ENCODE results near the gene NF2.
A peak's percentile ranks its signal among the peaks of the same experiment; 100 is the strongest.

NF2 gene

DNA sequence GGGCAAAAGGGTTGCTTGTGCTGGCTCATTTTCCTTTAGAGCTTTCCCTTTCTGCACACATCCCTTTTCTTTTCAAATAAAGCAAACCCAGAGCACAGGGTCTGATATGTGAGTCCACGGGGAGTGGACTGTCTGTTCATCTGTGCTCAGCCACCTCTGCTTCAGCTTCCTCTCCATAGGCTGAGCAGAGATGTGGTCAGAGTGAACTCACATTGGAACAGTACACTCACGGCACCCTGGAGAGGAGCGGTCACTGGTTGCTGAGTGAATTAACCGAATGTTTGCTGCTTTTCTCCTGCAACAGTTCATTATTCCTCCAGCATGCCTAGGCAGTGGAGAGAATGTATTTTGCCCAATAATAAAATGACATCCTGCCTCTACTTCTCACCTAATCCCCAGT is 80.1 kb downstream of the NF2 start:
- Histone ChIP-seq H3K4me3 (ENCODE audit: low read depth, low read length) (no peak overlapping the region), H3K27ac (no peak overlapping the region), H3K36me3 (peaks cover 50% of the 10 kb centered on the region), H3K9me3 (ENCODE audit: severe bottlenecking) (no peaks in the 10 kb centered on the region), H3K27me3 (ENCODE audit: insufficient read depth, low read depth, severe bottlenecking) (no peaks in the 10 kb centered on the region)
- TF ChIP-seq, protein P1, sequence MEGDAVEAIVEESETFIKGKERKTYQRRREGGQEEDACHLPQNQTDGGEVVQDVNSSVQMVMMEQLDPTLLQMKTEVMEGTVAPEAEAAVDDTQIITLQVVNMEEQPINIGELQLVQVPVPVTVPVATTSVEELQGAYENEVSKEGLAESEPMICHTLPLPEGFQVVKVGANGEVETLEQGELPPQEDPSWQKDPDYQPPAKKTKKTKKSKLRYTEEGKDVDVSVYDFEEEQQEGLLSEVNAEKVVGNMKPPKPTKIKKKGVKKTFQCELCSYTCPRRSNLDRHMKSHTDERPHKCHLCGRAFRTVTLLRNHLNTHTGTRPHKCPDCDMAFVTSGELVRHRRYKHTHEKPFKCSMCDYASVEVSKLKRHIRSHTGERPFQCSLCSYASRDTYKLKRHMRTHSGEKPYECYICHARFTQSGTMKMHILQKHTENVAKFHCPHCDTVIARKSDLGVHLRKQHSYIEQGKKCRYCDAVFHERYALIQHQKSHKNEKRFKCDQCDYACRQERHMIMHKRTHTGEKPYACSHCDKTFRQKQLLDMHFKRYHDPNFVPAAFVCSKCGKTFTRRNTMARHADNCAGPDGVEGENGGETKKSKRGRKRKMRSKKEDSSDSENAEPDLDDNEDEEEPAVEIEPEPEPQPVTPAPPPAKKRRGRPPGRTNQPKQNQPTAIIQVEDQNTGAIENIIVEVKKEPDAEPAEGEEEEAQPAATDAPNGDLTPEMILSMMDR (IDR thresholded peaks at IDR 0.05; ENCODE audit: low read depth, low read length), result no peak
- no peak for DNase-seq

DNA sequence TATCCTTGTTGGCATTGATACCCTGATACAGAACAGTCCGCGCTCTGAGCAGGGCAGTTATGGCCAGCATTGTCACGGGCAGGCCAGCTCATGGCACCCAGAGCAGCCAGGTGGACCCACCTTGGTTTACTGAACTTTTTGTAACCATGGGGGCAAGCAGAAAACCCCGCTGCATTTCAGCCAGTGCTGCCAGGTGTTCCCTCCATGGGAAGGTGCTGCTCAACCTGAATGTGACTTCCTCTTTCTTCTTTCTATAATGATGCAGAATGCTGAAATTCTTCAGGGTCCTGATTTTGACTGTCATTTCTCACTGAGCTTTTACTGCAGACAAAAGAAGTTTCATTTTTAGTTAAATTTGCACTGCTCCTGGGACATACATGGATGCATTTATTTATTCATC is 80.8 kb downstream of the NF2 start:
- no peak for DNase-seq
- no peak overlapping the region for H3K27ac ChIP-seq
- TF ChIP-seq, protein P1 (IDR thresholded peaks at IDR 0.05; ENCODE audit: low read depth, low read length), result no peak

DNA sequence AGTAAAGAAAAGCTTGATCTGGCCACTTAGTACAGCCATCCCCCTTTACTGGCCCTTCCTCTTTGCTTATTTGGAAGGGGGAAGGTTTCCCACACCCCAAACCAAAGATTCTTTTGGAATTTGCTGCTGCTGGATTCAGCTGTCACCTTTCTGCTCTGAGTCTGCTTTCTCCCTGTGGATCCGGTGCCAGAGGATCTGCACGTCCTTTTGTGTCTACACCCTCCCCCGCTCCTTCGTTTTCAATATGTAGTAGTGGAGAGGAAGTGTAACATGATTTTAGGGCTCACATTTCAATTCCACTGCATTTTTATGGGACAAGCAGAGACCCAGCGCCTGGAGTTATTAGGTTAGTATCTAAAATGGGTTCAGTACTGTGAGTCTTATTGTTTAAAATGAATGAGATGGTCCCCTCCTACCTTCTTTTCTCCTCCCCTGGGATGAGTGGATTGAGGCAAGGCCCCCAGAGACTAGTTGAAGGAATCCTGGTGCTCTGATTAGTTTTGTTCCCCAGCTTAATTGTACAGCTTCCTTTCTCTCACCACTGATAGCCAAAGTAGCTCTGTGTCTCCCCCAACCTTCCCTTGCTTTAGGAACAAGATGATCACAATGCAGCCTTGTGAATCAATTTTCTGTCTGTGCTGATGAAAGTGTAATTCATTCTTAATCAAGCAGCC is 85.9 kb downstream of the NF2 start:
- Histone ChIP-seq H3K4me3 (ENCODE audit: low read depth, low read length) (no peak overlapping the region), H3K9me3 (ENCODE audit: severe bottlenecking) (no peaks in the 10 kb centered on the region), H3K27me3 (ENCODE audit: insufficient read depth, low read depth, severe bottlenecking) (no peaks in the 10 kb centered on the region), H3K27ac (peak overlapping the region; percentile 79), H3K36me3 (peaks cover 13% of the 10 kb centered on the region)
- TF ChIP-seq, protein P1 (IDR thresholded peaks at IDR 0.05; ENCODE audit: low read depth, low read length), result no peak
- DNase-seq, result no peak

More for the DNA sequence above, 80.8 kb downstream of the NF2 start:
- peaks cover 43% of the 10 kb centered on the region for H3K36me3 ChIP-seq
- H3K4me3 ChIP-seq (ENCODE audit: low read depth, low read length), result no peak overlapping the region
- no peaks in the 10 kb centered on the region for H3K9me3 ChIP-seq (ENCODE audit: severe bottlenecking)
- no peaks in the 10 kb centered on the region for H3K27me3 ChIP-seq (ENCODE audit: insufficient read depth, low read depth, severe bottlenecking)

DNA sequence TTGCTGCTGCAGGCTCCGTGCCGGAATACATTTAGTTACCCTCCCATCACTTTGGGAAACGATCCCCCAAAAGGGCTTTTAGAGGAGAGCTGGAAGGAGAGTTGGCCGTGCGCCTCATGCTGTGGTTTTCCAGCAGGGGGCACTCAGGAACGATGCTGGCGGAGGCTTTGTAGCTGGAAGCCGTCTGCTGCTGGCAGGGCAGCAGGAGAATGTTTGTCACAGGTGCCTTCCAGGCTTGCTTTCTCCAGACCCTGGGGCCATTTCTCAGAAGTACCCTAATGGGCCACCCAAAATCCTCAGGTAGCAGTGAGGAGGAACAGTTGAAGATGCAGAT is 86.4 kb downstream of the NF2 start:
- Histone ChIP-seq H3K36me3 (peaks cover 14% of the 10 kb centered on the region), H3K27me3 (ENCODE audit: insufficient read depth, low read depth, severe bottlenecking) (no peaks in the 10 kb centered on the region), H3K9me3 (ENCODE audit: severe bottlenecking) (no peaks in the 10 kb centered on the region), H3K27ac (peak overlapping the region; percentile 79), H3K4me3 (ENCODE audit: low read depth, low read length) (peak overlapping the region; percentile 15; the same call in 1 of the 2 replicates)
- TF ChIP-seq, protein P1 (IDR thresholded peaks at IDR 0.05; ENCODE audit: low read depth, low read length), result peak; percentile 93
- DNase-seq, result peak; percentile 83

DNA sequence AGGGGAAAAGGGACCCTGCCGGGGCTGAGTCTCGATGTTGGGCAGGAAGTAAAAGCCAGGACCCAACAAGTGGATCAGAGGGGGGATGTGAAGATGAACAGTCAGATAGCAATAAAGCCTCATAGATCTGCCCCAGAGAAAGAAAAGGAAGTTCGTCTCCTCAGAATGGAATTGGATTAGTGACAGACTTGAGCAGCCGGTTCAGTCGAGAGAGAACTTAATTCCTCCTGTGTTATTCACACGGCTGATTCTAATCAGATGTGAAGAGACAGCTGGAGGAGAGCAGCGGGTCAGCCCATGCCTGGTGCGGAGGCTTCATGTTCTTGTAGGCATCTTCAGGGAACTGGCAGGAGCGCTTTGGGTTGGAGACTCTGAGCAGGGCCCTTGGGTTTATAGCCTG is 87.0 kb downstream of the NF2 start:
- no peaks in the 10 kb centered on the region for H3K27me3 ChIP-seq (ENCODE audit: insufficient read depth, low read depth, severe bottlenecking)
- peak overlapping the region; percentile 79 for H3K27ac ChIP-seq
- DNase-seq, result peak; percentile 78
- TF ChIP-seq, protein P1 (IDR thresholded peaks at IDR 0.05; ENCODE audit: low read depth, low read length), result no peak
- no peaks in the 10 kb centered on the region for H3K9me3 ChIP-seq (ENCODE audit: severe bottlenecking)
- peak overlapping the region; percentile 15 for H3K4me3 ChIP-seq (ENCODE audit: low read depth, low read length)
- peaks cover 15% of the 10 kb centered on the region for H3K36me3 ChIP-seq

All from WERI-Rb-1 (cell line).